Stimulated activated CD4-positive, alpha-beta T cell treated with anti-CD3 and anti-CD28 coated beads, Interleukin-2, amount 100 ng/mL, for 4 hours (primary cell): Measurements from ENCODE around the gene CNTD1.
"Not testable (repeated sequence)": the region's sequence is repeated elsewhere in the genome, so short reads cannot be mapped to it uniquely, and the experiment has no call there.

Experiments used
- DNase-seq: peaks from one replicate; pipeline ENCODE4 v3.0.0-alpha.2; 2020; ENCODE audit warnings: low read depth

The CNTD1 gene

GRCh38 chr17:42846594-42847280, 48.1 kb downstream of the CNTD1 start:
- no peak for DNase-seq

- DNase-seq = no peak
Observed at GRCh38 chr17:42848093-42848492, 49.4 kb downstream of the CNTD1 start.

GRCh38 chr17:42849031-42849430, 50.4 kb downstream of the CNTD1 start:
- DNase-seq = no peak

- DNase-seq = no peak
Observed at GRCh38 chr17:42849451-42850181, 51.0 kb downstream of the CNTD1 start.

- no peak for DNase-seq
Observed at GRCh38 chr17:42850954-42851353, 52.3 kb downstream of the CNTD1 start, which contains the start of gene AOC3. Gene AOC3 (plus strand): TSS chr17:42851199. CDS start chr17:42851344, 145 bp downstream.

- not testable (repeated sequence) for DNase-seq
Observed at GRCh38 chr17:42851371-42852240, 52.9 kb downstream of the CNTD1 start.

- no peak for DNase-seq
Observed at GRCh38 chr17:42852351-42852750, 53.7 kb downstream of the CNTD1 start.

GRCh38 chr17:42853004-42853403, 54.3 kb downstream of the CNTD1 start:
- DNase-seq = no peak

GRCh38 chr17:42853597-42853967, 54.9 kb downstream of the CNTD1 start:
- DNase-seq = no peak

GRCh38 chr17:42853968-42854790, 55.5 kb downstream of the CNTD1 start:
- DNase-seq = no peak

- DNase-seq = no peak
Observed at GRCh38 chr17:42855048-42855596, 56.5 kb downstream of the CNTD1 start.

- DNase-seq = not testable (repeated sequence)
Observed at GRCh38 chr17:42856093-42856492, 57.4 kb downstream of the CNTD1 start.

- DNase-seq = not testable (repeated sequence)
Observed at GRCh38 chr17:42856516-42856915, 57.9 kb downstream of the CNTD1 start.

- no peak for DNase-seq
Observed at GRCh38 chr17:42857389-42857788, 58.7 kb downstream of the CNTD1 start.
